ENCODE data around the gene NUP58. TPM values are rescaled to one million over a fixed set of nuclear protein-coding genes. Genes with fewer than 3 reads are reported as not detected.
A peak's percentile ranks its signal among the peaks of the same experiment; 100 is the strongest.

Gene NUP58
- total and polyA plus RNA-seq, 9 of the 15 experiments (the other 6 are each of a cell fraction or from before 2014, with no cell fraction given): 12.5 to 98.0 (median 42.6) TPM

GRCh38 chr13:25301347-25302113, at the start of gene NUP58 (continued):
- TF ChIP-seq CTCFL (IDR thresholded peaks at IDR 0.05; ENCODE audit: borderline replicate concordance, insufficient read depth, low read depth, low read length, poor library complexity, severe bottlenecking): no peak
- 0 out of 4 replicates have a peak, but pooled peaks of 1 of the 2 experiments have one; percentile 60 for TF ChIP-seq UBTF (IDR thresholded peaks at IDR 0.05; ENCODE audit: borderline replicate concordance in 1 of 2, low read depth in 2 of 2, low read length in 2 of 2)
- TF ChIP-seq ZNF224 (CRISPR knock-in tag; IDR thresholded peaks at IDR 0.05): no peak
- no peak for TF ChIP-seq KLF6 (CRISPR knock-in tag; IDR thresholded peaks at IDR 0.05; ENCODE audit: borderline replicate concordance)
- TF ChIP-seq KDM2B (CRISPR knock-in tag; IDR thresholded peaks at IDR 0.05): no peak
- peak; percentile 75 for TF ChIP-seq CEBPG (CRISPR knock-in tag; IDR thresholded peaks at IDR 0.05)
- peak in 1 of 2 experiments; percentile 20; a peak in 1 of 4 replicates for TF ChIP-seq CEBPG (tag; conservative IDR thresholded peaks at IDR 0.05 in 1 of 2, IDR thresholded peaks at IDR 0.05 in 1 of 2)
- TF ChIP-seq MCM7 (IDR thresholded peaks at IDR 0.05): no peak
- TF ChIP-seq L3MBTL2 (IDR thresholded peaks at IDR 0.05): peak; percentile 78
- TF ChIP-seq SAP30 (IDR thresholded peaks at IDR 0.05; ENCODE audit: borderline replicate concordance, insufficient read depth, low read depth, low read length, poor library complexity, severe bottlenecking): peak; percentile 54
- TF ChIP-seq PML (IDR thresholded peaks at IDR 0.05; ENCODE audit: low read length): peak; percentile 52; the same call in 1 of the 2 replicates
- TF ChIP-seq GABPB1 (CRISPR knock-in tag; IDR thresholded peaks at IDR 0.05): peak; percentile 89
- TF ChIP-seq TEAD1 (CRISPR knock-in tag; IDR thresholded peaks at IDR 0.05): peak in 1 of 2 experiments; percentile 71; a peak in 1 of 4 replicates
- TF ChIP-seq POLR2AphosphoS5 (IDR thresholded peaks at IDR 0.05; ENCODE audit: control insufficient read depth, insufficient read depth, low read depth, low read length): peak; percentile 73; the same call in 1 of the 2 replicates
- no peak for TF ChIP-seq ZBTB1 (CRISPR knock-in tag; IDR thresholded peaks at IDR 0.05; ENCODE audit: borderline replicate concordance, low read depth)
- TF ChIP-seq CHD4 (IDR thresholded peaks at IDR 0.05; ENCODE audit: insufficient read depth, insufficient replicate concordance, low read depth, low read length, poor library complexity, severe bottlenecking): no peak
- no peak for TF ChIP-seq ZNF12 (CRISPR knock-in tag; IDR thresholded peaks at IDR 0.05)
- TF ChIP-seq HOMEZ (CRISPR knock-in tag; IDR thresholded peaks at IDR 0.05): no peak
- TF ChIP-seq NCOA1 (IDR thresholded peaks at IDR 0.05; ENCODE audit: low read depth): no peak
